CD8-positive, alpha-beta memory T cell (primary cell): ENCODE results near the gene CORIN. TPM values are rescaled to one million over a fixed set of nuclear protein-coding genes. Genes with fewer than 3 reads are reported as not detected.

ENCODE experiments used
- CTCF ChIA-PET: fragments of 350-600 bp; sonication (Branson Sonifier 250); formaldehyde crosslinking; loops from one replicate; lab custom pipeline; 2021; ENCODE audit warnings: antibody characterized with exemption; lab: Charles Lee
- POLR2A ChIA-PET: fragments of 350-600 bp; sonication (Branson Sonifier 250); formaldehyde crosslinking; loops from one replicate; lab custom pipeline; 2021; ENCODE audit warnings: antibody characterized with exemption; lab: Charles Lee
- DNase-seq, 5 donors: peaks; one replicate each; pipeline versions ENCODE4 v3.0.0 to v3.0.0-alpha.2; 2020 to 2022; ENCODE audit warnings: mixed read lengths in 1 of 5
- H3K27ac ChIP-seq: one replicate; pipeline ENCODE4 v1.7.0; 2013; ENCODE audit warnings: low read depth, mild to moderate bottlenecking, low read length, moderate library complexity
- H3K27me3 ChIP-seq: 2 replicates; pipeline ENCODE4 v1.7.0; 2013; ENCODE audit warnings: low read length, mild to moderate bottlenecking; ENCODE audit not compliant: insufficient read depth, poor library complexity, severe bottlenecking
- H3K36me3 ChIP-seq: 2 replicates; pipeline ENCODE4 v1.7.0; 2013; ENCODE audit warnings: mild to moderate bottlenecking, low read length, moderate library complexity; ENCODE audit not compliant: insufficient read depth
- H3K4me1 ChIP-seq: 2 replicates; pipeline ENCODE4 v1.7.0; 2013; ENCODE audit warnings: mild to moderate bottlenecking, low read length, moderate library complexity; ENCODE audit not compliant: insufficient read depth
- H3K4me3 ChIP-seq: 2 replicates; pipeline ENCODE4 v1.7.0; 2013; ENCODE audit warnings: mild to moderate bottlenecking, low read length
- H3K9me3 ChIP-seq: 2 replicates; pipeline ENCODE4 v1.7.0; 2013; ENCODE audit warnings: mild to moderate bottlenecking, low read length
- H3K27ac Mint-ChIP-seq, 8 donors: one replicate each; pipeline ENCODE4 v1.8.0; 2020 to 2021; ENCODE audit warnings: mixed read lengths in 8 of 8, mild to moderate bottlenecking in 6 of 8, inconsistent platforms in 3 of 8, moderate library complexity in 3 of 8
- H3K27me3 Mint-ChIP-seq, 2 donors: one replicate each; pipeline ENCODE4 v1.8.0; 2020 to 2021; ENCODE audit warnings: mixed read lengths in 2 of 2, mild to moderate bottlenecking in 1 of 2, moderate library complexity in 1 of 2
- H3K36me3 Mint-ChIP-seq, 3 donors: one replicate each; pipeline ENCODE4 v1.8.0; 2020 to 2021; ENCODE audit warnings: mixed read lengths in 3 of 3, inconsistent platforms in 1 of 3, mild to moderate bottlenecking in 1 of 3
- H3K4me1 Mint-ChIP-seq, 3 donors: one replicate each; pipeline ENCODE4 v1.8.0; 2020 to 2021; ENCODE audit warnings: mixed read lengths in 3 of 3, inconsistent platforms in 1 of 3, mild to moderate bottlenecking in 1 of 3
- H3K4me3 Mint-ChIP-seq, 7 donors: one replicate each; pipeline ENCODE4 v1.8.0; 2020 to 2021; ENCODE audit warnings: mixed read lengths in 7 of 7, mild to moderate bottlenecking in 6 of 7, moderate library complexity in 4 of 7, inconsistent platforms in 2 of 7
- H3K9me3 Mint-ChIP-seq, 5 donors: one replicate each; pipeline ENCODE4 v1.8.0; 2020 to 2022; ENCODE audit warnings: mixed read lengths in 5 of 5, mild to moderate bottlenecking in 3 of 5, moderate library complexity in 2 of 5, inconsistent platforms in 1 of 5
- polyA plus RNA-seq: library from polyadenylated mRNA; unstranded; fragments of 300-500 nt; fragmentation: Illumina TruSeq; gene quantifications from one replicate; pipeline ENCODE4 v1.2.3, GENCODE V29; 2021
- total RNA-seq, 2 experiments: library from RNA; stranded (reverse); gene quantifications; one replicate each; pipeline ENCODE4 v1.2.3, GENCODE V29; 2021

Gene CORIN
- total and polyA plus RNA-seq, 3 experiments from 2014 or later, result 0.04 to 0.11 (median 0.06) TPM

DNA sequence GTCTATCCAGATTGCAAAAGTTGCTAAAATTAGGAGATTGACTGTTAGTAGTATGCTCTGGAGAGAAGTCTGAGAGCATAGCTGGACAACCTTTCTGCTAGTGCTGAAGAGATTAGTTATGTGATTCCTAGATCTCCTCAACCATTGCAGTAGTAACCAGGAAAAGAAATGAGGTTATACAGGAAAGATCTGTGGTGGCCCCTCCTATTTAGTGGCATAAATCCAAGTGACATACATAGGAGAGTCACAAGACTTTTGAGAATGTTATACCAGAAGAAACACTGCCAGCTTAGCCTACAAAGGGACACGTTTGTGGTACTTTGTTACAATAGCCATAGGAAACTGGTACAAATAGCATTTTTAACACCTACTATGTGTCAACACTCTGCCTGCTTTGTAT, 247.5 kb downstream of the CORIN start:
- DNase-seq, result no peak
- no peaks in the 10 kb centered on the region for H3K9me3 ChIP-seq
- no peak overlapping the region for H3K27ac Mint-ChIP-seq
- no peaks in the 10 kb centered on the region for H3K36me3 ChIP-seq
- peaks cover 0 to 3% (median 0%) of the 10 kb centered on the region in 5 donors for H3K9me3 Mint-ChIP-seq
- no peaks in the 10 kb centered on the region for H3K27me3 ChIP-seq
- CTCF ChIA-PET, result no interaction called here
- no peaks in the 10 kb centered on the region for H3K27me3 Mint-ChIP-seq
- H3K36me3 Mint-ChIP-seq, result peaks cover 15 to 55% (median 48%) of the 10 kb centered on the region in 3 donors
- H3K4me3 Mint-ChIP-seq, result no peak overlapping the region
- POLR2A ChIA-PET, result no interaction called here
- H3K4me1 Mint-ChIP-seq, result no peaks in the 10 kb centered on the region
- H3K4me3 ChIP-seq, result no peak overlapping the region
- H3K4me1 ChIP-seq, result no peaks in the 10 kb centered on the region
- no peak overlapping the region for H3K27ac ChIP-seq

DNA sequence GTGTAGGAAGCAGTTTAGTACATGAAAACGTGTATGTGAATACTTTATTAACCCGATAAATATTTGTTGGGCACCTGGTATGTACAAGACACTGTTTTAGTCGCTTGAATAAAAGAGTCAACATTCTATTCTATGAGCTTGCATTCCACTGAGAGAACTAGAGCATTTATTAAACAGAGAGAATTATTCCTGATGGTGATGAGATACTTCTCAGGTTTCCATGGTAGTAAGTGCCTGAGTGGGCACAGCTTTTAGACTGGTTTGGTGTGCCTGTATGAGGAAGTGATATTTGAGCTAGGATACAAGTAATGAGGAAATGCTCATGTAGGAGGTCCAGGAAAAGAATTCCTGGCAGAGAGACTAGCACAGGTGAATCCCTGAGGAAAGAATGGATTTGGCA, 258.6 kb downstream of the CORIN start:
- Histone ChIP-seq H3K36me3 (no peaks in the 10 kb centered on the region), H3K27ac (no peak overlapping the region), H3K27me3 (no peaks in the 10 kb centered on the region), H3K4me3 (no peak overlapping the region), H3K9me3 (no peaks in the 10 kb centered on the region), H3K4me1 (no peaks in the 10 kb centered on the region)
- POLR2A ChIA-PET, result no interaction called here
- H3K9me3 Mint-ChIP-seq, result no peaks in the 10 kb centered on the region
- no peak for DNase-seq
- no peak overlapping the region for H3K4me3 Mint-ChIP-seq
- peaks cover 26 to 62% (median 32%) of the 10 kb centered on the region in 3 donors for H3K36me3 Mint-ChIP-seq
- H3K27me3 Mint-ChIP-seq, result no peaks in the 10 kb centered on the region
- no peak overlapping the region for H3K27ac Mint-ChIP-seq
- CTCF ChIA-PET, result no interaction called here
- H3K4me1 Mint-ChIP-seq, result no peaks in the 10 kb centered on the region

DNA sequence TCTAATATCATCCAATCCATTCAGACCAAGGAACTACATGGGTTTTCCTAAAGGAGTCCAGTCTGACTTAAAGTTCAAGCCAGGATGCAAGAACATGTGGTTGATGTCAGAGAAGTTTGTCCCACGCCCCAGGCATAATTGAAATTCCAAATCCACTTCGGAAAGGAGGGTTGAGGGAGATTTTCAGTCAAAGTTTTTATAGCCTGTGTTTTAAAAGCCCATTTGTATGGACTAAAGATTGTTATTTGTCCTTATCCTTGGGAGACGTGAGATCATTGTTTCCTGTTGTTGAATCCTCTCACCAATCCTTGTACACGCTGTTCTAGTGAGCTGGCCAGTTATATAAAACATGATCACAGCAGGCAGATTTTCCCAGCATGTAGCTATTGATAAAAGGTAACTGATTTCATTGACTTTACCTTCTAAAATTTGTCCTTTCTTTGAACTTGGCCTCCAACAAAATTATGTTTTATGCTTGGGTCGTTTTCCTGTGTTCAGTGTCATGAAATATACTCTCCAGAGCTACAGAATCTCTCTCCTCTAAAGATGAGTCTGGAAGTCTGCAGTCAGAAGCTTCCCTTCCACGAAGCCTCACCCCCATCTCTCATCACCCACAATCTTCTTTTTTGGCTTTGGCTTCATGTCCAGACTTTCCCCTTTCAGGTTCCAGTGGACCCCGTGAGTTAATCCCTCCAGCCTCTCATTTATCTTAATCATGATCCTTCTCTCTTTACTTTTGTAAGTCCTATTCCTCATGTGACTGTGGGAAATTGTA, 259.9 kb downstream of the CORIN start:
- H3K4me1 Mint-ChIP-seq, result no peaks in the 10 kb centered on the region
- Histone ChIP-seq H3K36me3 (no peaks in the 10 kb centered on the region), H3K27ac (no peak overlapping the region), H3K9me3 (no peaks in the 10 kb centered on the region), H3K4me1 (no peaks in the 10 kb centered on the region), H3K4me3 (no peak overlapping the region), H3K27me3 (no peaks in the 10 kb centered on the region)
- H3K27ac Mint-ChIP-seq, result no peak overlapping the region
- peaks cover 30 to 62% (median 32%) of the 10 kb centered on the region in 3 donors for H3K36me3 Mint-ChIP-seq
- ChIA-PET CTCF (interaction anchor here (0.9 kb wide), 1 partner anchor 13 kb away, joined by 3 read pairs; no protein-coding TSS in a partner anchor), POLR2A (no interaction called here)
- H3K9me3 Mint-ChIP-seq, result no peaks in the 10 kb centered on the region
- no peak overlapping the region for H3K4me3 Mint-ChIP-seq
- no peak for DNase-seq
- no peaks in the 10 kb centered on the region for H3K27me3 Mint-ChIP-seq

DNA sequence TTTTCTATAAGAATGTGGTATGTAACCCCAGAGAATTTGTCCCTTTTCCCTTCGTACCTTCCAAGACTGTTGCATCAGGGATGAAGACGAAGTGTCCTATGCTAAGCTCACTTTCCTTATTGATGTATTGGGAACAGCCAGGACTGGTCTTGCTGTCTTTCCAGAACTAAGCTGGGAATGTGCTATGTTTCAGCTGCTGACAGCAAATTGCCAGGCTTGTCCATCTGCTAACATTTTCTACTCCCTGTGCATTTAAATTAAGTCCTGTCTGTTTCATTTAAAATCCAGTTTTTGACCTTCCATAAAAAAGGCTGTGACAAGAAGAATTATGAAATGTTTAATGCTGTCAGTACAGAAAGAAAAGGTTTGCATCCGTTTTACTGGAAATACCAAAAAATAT, 264.9 kb downstream of the CORIN start:
- H3K4me3 ChIP-seq, result no peak overlapping the region
- peaks cover 33 to 58% (median 33%) of the 10 kb centered on the region in 3 donors for H3K36me3 Mint-ChIP-seq

DNA sequence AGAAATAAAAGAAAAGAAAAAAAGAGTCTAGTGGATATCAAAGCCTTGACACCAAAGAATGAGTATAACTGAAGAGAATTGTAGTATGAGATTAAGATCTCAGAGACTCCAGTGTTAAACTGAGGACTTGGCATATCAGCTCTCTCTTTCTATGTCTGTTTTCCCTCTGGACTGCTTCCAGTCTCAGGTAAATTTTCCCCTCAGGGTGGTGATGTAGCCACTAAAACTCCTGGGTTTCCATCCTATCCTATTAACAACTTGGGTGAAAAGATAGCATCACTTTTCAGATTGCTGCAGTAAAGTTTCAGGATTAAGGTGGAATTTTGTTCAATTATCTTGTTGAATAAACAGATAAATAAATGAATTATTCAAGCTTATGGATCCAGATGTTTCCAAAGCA, 267.1 kb downstream of the CORIN start:
- CTCF ChIA-PET, result no interaction called here
- POLR2A ChIA-PET, result no interaction called here
- H3K27ac Mint-ChIP-seq, result no peak overlapping the region

More for the DNA sequence above, 264.9 kb downstream of the CORIN start:
- Histone ChIP-seq H3K9me3 (no peaks in the 10 kb centered on the region), H3K27me3 (no peaks in the 10 kb centered on the region), H3K4me1 (no peaks in the 10 kb centered on the region), H3K36me3 (no peaks in the 10 kb centered on the region), H3K27ac (no peak overlapping the region)
- no peak overlapping the region for H3K27ac Mint-ChIP-seq
- ChIA-PET CTCF (no interaction called here), POLR2A (no interaction called here)
- H3K4me3 Mint-ChIP-seq, result peak overlapping the region in 1 of 7 donors; percentile 28
- DNase-seq, result no peak
- no peaks in the 10 kb centered on the region for H3K27me3 Mint-ChIP-seq
- no peaks in the 10 kb centered on the region for H3K9me3 Mint-ChIP-seq
- H3K4me1 Mint-ChIP-seq, result no peaks in the 10 kb centered on the region

DNA sequence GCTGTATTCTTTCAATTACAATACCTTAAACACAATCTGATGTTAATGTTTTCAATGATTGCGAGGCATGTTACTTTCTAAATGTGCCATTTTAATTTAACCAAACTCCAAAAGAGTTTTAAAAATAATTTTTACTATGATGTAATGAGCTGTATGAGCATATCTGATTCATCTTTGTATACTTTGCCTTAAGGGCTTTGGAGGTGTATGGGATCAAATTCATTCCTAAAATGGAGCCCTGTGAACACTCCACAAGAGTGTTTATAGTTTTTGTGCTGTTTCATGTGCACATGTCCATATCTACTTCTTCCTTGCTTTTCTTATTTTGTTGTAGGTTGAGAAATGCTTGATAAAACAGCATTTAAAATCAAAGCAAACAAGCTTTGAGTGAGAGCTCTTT, 270.4 kb downstream of the CORIN start:
- Mint-ChIP-seq H3K27ac (no peak overlapping the region), H3K4me3 (no peak overlapping the region), H3K27me3 (no peaks in the 10 kb centered on the region), H3K9me3 (no peaks in the 10 kb centered on the region), H3K4me1 (peaks cover 6 to 13% (median 8%) of the 10 kb centered on the region in 3 donors), H3K36me3 (peaks cover 18 to 26% (median 19%) of the 10 kb centered on the region in 3 donors)
- Histone ChIP-seq H3K4me1 (no peaks in the 10 kb centered on the region), H3K4me3 (no peak overlapping the region), H3K9me3 (no peaks in the 10 kb centered on the region), H3K27me3 (no peaks in the 10 kb centered on the region), H3K27ac (no peak overlapping the region), H3K36me3 (no peaks in the 10 kb centered on the region)
- DNase-seq, result no peak
- ChIA-PET CTCF (interaction anchor here (1.0 to 1.6 kb wide), 3 partner anchors 83 to 104 kb away, joined by 3 to 4 read pairs (median 3); partner anchors contain the start of genes ATP10D and COMMD8), POLR2A (no interaction called here)

More for the DNA sequence above, 267.1 kb downstream of the CORIN start:
- no peak for DNase-seq
- no peaks in the 10 kb centered on the region for H3K4me1 Mint-ChIP-seq
- H3K4me3 Mint-ChIP-seq, result no peak overlapping the region
- Histone ChIP-seq H3K9me3 (no peaks in the 10 kb centered on the region), H3K4me3 (no peak overlapping the region), H3K27me3 (no peaks in the 10 kb centered on the region), H3K27ac (no peak overlapping the region), H3K36me3 (no peaks in the 10 kb centered on the region), H3K4me1 (no peaks in the 10 kb centered on the region)
- H3K27me3 Mint-ChIP-seq, result no peaks in the 10 kb centered on the region
- no peaks in the 10 kb centered on the region for H3K9me3 Mint-ChIP-seq
- H3K36me3 Mint-ChIP-seq, result peaks cover 19 to 42% (median 26%) of the 10 kb centered on the region in 3 donors

DNA sequence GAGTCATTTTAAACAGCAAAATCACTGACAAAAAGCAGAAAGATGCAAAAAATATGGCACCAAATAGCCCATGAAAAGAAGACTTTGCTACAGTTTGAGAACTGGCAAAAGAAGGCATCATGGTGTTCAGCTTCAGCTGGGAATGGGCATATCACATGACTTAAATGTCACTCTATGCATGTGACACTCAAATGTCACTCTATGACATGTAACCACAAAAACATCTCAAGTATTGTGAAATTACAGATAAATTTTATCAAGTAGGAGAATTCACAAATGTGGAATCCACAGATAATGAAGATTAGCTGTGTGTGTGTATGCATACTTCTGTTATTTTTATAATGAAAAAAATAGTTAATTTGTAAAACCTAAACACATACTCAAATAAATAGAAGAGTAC, 270.9 kb downstream of the CORIN start:
- Mint-ChIP-seq H3K4me3 (no peak overlapping the region), H3K27ac (no peak overlapping the region), H3K36me3 (peaks cover 13 to 22% (median 19%) of the 10 kb centered on the region in 3 donors), H3K27me3 (no peaks in the 10 kb centered on the region), H3K9me3 (no peaks in the 10 kb centered on the region), H3K4me1 (peaks cover 12 to 18% (median 13%) of the 10 kb centered on the region in 3 donors)
- ChIA-PET POLR2A (no interaction called here), CTCF (interaction anchor here (1.0 to 1.6 kb wide), 2 partner anchors 82 to 104 kb away, joined by 3 to 4 read pairs; partner anchors contain the start of gene ATP10D)
- Histone ChIP-seq H3K27ac (no peak overlapping the region), H3K27me3 (no peaks in the 10 kb centered on the region), H3K36me3 (no peaks in the 10 kb centered on the region), H3K4me1 (no peaks in the 10 kb centered on the region), H3K4me3 (no peak overlapping the region), H3K9me3 (no peaks in the 10 kb centered on the region)
- DNase-seq, result no peak

DNA sequence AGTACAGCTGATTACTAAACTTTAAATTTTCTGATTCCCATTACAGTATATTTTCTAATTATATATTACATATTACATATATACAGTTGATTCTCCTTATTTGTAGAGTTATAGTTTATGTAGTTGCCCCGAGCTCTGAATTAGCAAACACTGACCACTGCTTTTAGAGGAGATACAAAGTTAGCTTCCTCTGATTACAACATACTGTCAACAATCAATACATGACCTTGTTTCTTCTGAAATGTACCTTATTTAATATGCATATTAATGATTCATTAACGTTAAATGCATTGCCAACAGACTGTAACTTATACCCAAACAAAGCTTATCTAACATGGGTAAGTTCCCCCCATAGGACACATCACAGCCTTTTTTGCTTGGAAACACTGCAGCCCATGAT, 271.3 kb downstream of the CORIN start:
- Mint-ChIP-seq H3K4me1 (peaks cover 12 to 20% (median 16%) of the 10 kb centered on the region in 3 donors), H3K4me3 (no peak overlapping the region), H3K36me3 (peaks cover 12 to 19% (median 18%) of the 10 kb centered on the region in 3 donors), H3K27me3 (no peaks in the 10 kb centered on the region), H3K27ac (no peak overlapping the region), H3K9me3 (no peaks in the 10 kb centered on the region)
- H3K27ac ChIP-seq, result no peak overlapping the region
- ChIA-PET POLR2A (no interaction called here), CTCF (interaction anchor here (1.0 to 1.6 kb wide), 2 partner anchors 82 to 104 kb away, joined by 3 to 4 read pairs; partner anchors contain the start of gene ATP10D)
- H3K36me3 ChIP-seq, result no peaks in the 10 kb centered on the region
- no peaks in the 10 kb centered on the region for H3K4me1 ChIP-seq
- no peaks in the 10 kb centered on the region for H3K9me3 ChIP-seq
- no peaks in the 10 kb centered on the region for H3K27me3 ChIP-seq
- no peak for DNase-seq
- H3K4me3 ChIP-seq, result no peak overlapping the region
